ENCODE measurements around the gene ABR. TPM values are rescaled to one million over a fixed set of nuclear protein-coding genes. Genes with fewer than 3 reads are reported as not detected.

Gene ABR
- polyA plus RNA-seq, 1 experiment: 65.4 TPM

- H3K27me3 ChIP-seq (ENCODE audit: control insufficient read depth, insufficient read depth, low read length): no peaks in the 10 kb centered on the region
- ChIA-PET POLR2A (no interaction called here), CTCF (interaction anchor here (2.0 kb wide), 1 partner anchor 18 kb away, joined by 5 read pairs; no protein-coding TSS in a partner anchor)
- H3K4me3 ChIP-seq (ENCODE audit: low read depth, low read length): peak overlapping the region; percentile 22
- no peak for TF ChIP-seq CTCF (IDR thresholded peaks at IDR 0.05; ENCODE audit: insufficient read depth, low read depth, low read length)
- DNase-seq (ENCODE audit: low read depth): no peak
- no peaks in the 10 kb centered on the region for H3K36me3 ChIP-seq (ENCODE audit: control insufficient read depth, insufficient read depth, low read length)
Measured at GRCh38 chr17:969811-970355, 209.9 kb downstream of the ABR start.

DNA sequence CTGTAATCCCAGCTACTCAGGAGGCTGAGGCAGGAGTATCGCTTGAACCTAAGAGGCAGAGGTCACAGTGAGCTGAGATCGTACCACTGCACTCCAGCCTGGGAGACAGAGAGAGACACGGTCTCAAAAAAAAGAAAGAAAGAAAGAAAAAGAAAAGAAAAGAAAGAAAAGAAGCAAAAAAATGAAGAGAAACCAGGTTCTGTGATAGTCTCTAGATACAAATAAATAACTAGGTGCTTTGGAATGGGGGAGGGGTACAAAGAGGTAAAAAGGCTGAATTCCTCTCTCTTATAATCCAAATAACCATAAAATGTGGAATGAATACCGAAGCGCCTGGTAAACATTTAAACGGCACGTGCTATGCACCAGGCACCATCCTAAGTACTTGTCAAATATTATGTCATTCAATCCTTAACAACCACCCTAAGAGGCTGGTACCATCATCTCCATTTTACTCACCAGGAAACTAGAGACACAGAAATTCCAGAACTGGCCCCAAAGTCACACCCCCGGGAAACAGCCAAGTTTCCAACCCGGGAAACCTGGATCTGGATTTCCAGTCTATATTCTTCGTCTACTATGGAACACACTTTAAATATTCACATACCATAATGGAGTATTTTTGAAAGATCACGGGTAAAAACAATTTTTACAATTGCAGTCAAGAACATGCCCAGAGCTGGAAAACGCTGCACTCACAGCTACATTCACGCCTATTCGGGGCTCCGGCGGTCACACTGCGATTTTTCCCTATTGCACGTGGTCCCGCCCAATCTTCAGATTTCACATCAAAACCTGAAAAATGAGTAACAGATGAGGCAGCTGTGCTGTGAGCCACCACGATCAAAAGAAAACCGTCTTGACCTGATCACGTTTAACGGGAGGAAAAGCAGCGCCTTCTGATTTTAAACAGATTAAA lies 210.7 kb downstream of the ABR start:
- DNase-seq (ENCODE audit: low read depth): no peak
- Histone ChIP-seq H3K4me3 (ENCODE audit: low read depth, low read length) (peak overlapping the region; percentile 22), H3K27me3 (ENCODE audit: control insufficient read depth, insufficient read depth, low read length) (no peaks in the 10 kb centered on the region), H3K36me3 (ENCODE audit: control insufficient read depth, insufficient read depth, low read length) (no peaks in the 10 kb centered on the region)
- ChIA-PET CTCF (no interaction called here), POLR2A (no interaction called here)
- TF ChIP-seq CTCF (IDR thresholded peaks at IDR 0.05; ENCODE audit: insufficient read depth, low read depth, low read length): no peak

DNA sequence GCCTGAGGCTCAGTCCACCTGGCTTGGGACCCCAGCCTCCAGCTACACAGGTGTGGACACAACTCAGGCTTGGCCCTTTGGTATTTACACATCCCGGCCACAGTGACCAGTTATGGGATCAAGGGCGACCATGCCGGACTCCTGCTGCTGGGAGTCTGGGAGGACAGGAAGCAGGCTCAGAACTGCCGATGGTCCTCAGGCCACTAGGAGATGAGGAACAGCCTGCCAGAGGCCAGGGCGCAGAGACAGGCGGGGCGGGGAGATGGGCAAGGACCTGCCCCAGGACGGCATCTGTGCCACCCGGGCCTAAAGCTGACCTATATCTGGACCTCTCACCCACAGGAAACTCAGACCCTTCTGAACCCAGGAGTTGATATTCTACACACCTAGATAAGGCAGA lies 212.7 kb downstream of the ABR start:
- ChIA-PET POLR2A (no interaction called here), CTCF (interaction anchor here (1.8 kb wide), 1 partner anchor 17 kb away, joined by 5 read pairs; no protein-coding TSS in a partner anchor)
- TF ChIP-seq CTCF (IDR thresholded peaks at IDR 0.05; ENCODE audit: insufficient read depth, low read depth, low read length): no peak
- H3K36me3 ChIP-seq (ENCODE audit: control insufficient read depth, insufficient read depth, low read length): peaks cover 2% of the 10 kb centered on the region; the same call in 1 of the 2 replicates
- H3K27me3 ChIP-seq (ENCODE audit: control insufficient read depth, insufficient read depth, low read length): no peaks in the 10 kb centered on the region
- DNase-seq (ENCODE audit: low read depth): no peak
- no peak overlapping the region for H3K4me3 ChIP-seq (ENCODE audit: low read depth, low read length)

DNA sequence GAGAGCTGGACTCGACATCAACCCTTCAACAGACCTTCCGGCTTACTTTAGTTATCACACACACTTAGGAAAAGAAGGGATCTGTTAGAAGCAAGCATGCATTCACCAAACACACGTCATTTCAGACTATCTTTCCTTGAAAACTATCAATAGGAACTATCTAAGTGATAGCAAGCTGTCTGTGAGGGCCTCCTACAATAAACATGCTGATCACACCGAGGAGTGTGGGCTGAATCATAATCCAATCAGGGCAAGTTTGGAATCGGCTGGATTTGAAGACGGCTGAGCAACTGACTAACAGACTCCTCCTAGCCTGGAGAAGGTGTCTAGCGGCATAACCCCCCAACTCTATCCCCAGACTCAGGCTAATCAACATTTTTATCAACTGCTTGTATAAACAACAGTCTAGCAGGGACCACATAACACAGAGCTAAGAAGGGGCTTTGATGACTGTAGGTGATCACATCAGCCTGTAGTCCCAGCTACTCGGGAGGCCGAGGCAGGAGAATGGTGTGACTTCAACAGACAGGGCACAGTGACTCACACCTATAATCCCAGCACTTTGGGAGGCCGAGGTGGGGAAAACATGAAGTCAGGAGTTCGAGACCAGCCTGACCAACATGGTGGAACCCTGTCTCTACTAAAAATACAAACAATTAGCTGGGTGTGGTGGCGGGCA lies 214.3 kb downstream of the ABR start:
- POLR2A ChIA-PET: no interaction called here
- Histone ChIP-seq H3K27me3 (ENCODE audit: control insufficient read depth, insufficient read depth, low read length) (no peaks in the 10 kb centered on the region), H3K4me3 (ENCODE audit: low read depth, low read length) (no peak overlapping the region), H3K36me3 (ENCODE audit: control insufficient read depth, insufficient read depth, low read length) (peaks cover 2% of the 10 kb centered on the region; the same call in 1 of the 2 replicates)
- CTCF ChIA-PET: interaction anchor here (0.6 to 1.8 kb wide), 5 partner anchors 9 to 170 kb away, joined by 4 to 9 read pairs (median 5); partner anchors contain the start of gene NXN
- no peak for TF ChIP-seq CTCF (IDR thresholded peaks at IDR 0.05; ENCODE audit: insufficient read depth, low read depth, low read length)
- no peak for DNase-seq (ENCODE audit: low read depth)

DNA sequence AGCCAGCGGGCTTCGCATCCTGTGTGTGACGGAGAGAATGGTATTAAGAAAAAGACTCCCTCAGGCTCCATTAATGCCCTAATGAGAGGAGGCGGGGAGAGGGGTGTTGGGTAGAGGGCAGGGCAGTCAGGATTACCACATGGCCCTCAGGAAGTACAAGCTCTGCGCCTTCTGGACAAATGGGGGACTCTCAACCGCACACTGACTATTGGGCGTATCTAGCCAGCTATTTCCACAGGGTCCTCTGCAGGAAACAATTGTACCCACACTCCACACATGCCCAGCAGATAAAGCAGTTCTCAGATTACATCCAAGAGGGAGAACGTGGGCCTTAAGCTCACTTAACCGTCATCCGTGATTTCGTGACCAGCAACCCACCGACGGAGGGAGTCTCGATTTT lies 214.9 kb downstream of the ABR start:
- CTCF ChIA-PET: interaction anchor here (0.6 to 1.8 kb wide), 5 partner anchors 8 to 170 kb away, joined by 4 to 9 read pairs (median 5); partner anchors contain the start of gene NXN
- POLR2A ChIA-PET: no interaction called here
- no peak for TF ChIP-seq CTCF (IDR thresholded peaks at IDR 0.05; ENCODE audit: insufficient read depth, low read depth, low read length)
- DNase-seq (ENCODE audit: low read depth): no peak
- no peaks in the 10 kb centered on the region for H3K27me3 ChIP-seq (ENCODE audit: control insufficient read depth, insufficient read depth, low read length)
- H3K36me3 ChIP-seq (ENCODE audit: control insufficient read depth, insufficient read depth, low read length): peaks cover 2% of the 10 kb centered on the region; the same call in 1 of the 2 replicates
- no peak overlapping the region for H3K4me3 ChIP-seq (ENCODE audit: low read depth, low read length)

Measured in BJ (cell line).